GM18873 (cell line): ENCODE results near the gene UBQLN1.
"Not testable (repeated sequence)": the region's sequence is repeated elsewhere in the genome, so short reads cannot be mapped to it uniquely, and the experiment has no call there.

Source experiments
- ATAC-seq: cut with Tn5 transposase; IDR thresholded peaks from one replicate; pipeline ENCODE4 v1.9.1; 2021; ENCODE audit warnings: mild to moderate bottlenecking, moderate library complexity, moderate number of reproducible peaks; ENCODE audit not compliant: unreplicated experiment, low FRiP score

The UBQLN1 gene

GRCh38 chr9:83639266-83639665 lies 68.5 kb downstream of the UBQLN1 start:
- ATAC-seq = no peak

GRCh38 chr9:83637389-83637788 lies 70.4 kb downstream of the UBQLN1 start:
- no peak for ATAC-seq

- no peak for ATAC-seq
Measured at GRCh38 chr9:83636813-83637212, 70.9 kb downstream of the UBQLN1 start.

- ATAC-seq = no peak
Measured at GRCh38 chr9:83633676-83634075, 74.1 kb downstream of the UBQLN1 start.

GRCh38 chr9:83633255-83633654 lies 74.5 kb downstream of the UBQLN1 start:
- no peak for ATAC-seq

- ATAC-seq = no peak
Measured at GRCh38 chr9:83630938-83631457, 76.8 kb downstream of the UBQLN1 start.

- no peak for ATAC-seq
Measured at GRCh38 chr9:83629433-83630104, 78.2 kb downstream of the UBQLN1 start.

GRCh38 chr9:83628540-83628939 lies 79.2 kb downstream of the UBQLN1 start:
- no peak for ATAC-seq

GRCh38 chr9:83625178-83625577 lies 82.6 kb downstream of the UBQLN1 start:
- ATAC-seq = no peak

- ATAC-seq = peak; percentile 32
Measured at GRCh38 chr9:83623679-83624076, 84.1 kb downstream of the UBQLN1 start.

GRCh38 chr9:83622939-83623678 lies 84.6 kb downstream of the UBQLN1 start, which contains the start of gene IDNK:
TSS of gene IDNK (plus strand) at chr9:83623143. CDS start at chr9:83623172, 29 bp downstream.
- peak; percentile 54 for ATAC-seq

- ATAC-seq = peak; percentile 9
Measured at GRCh38 chr9:83622433-83622938, 85.3 kb downstream of the UBQLN1 start.

- ATAC-seq = peak; percentile 37
Measured at GRCh38 chr9:83620841-83621636, 86.7 kb downstream of the UBQLN1 start.

- no peak for ATAC-seq
Measured at GRCh38 chr9:83617299-83617698, 90.5 kb downstream of the UBQLN1 start.

GRCh38 chr9:83613298-83613697 lies 94.5 kb downstream of the UBQLN1 start:
- not testable (repeated sequence) for ATAC-seq
